GM21786 (cell line): ENCODE data around the gene NAA10.

ENCODE experiments used
- ATAC-seq: cut with Tn5 transposase; IDR thresholded peaks from one replicate; pipeline ENCODE4 v1.9.1; 2021; ENCODE audit not compliant: unreplicated experiment

Gene NAA10

GRCh38 chrX:153934762-153935325 is at the start of gene NAA10:
TSS of gene NAA10 (minus strand) at chrX:153935037. CDS start at chrX:153934904, 133 bp downstream.
- ATAC-seq: peak; percentile 89

- ATAC-seq: no peak
Measured at GRCh38 chrX:153983321-153983801, 48.5 kb upstream of the NAA10 start.

GRCh38 chrX:153981771-153982533 is 47.1 kb upstream of the NAA10 start:
- ATAC-seq: no peak

GRCh38 chrX:153981231-153981630 is 46.4 kb upstream of the NAA10 start:
- no peak for ATAC-seq

- ATAC-seq: peak; percentile 45
Measured at GRCh38 chrX:153980394-153980793, 45.6 kb upstream of the NAA10 start.

GRCh38 chrX:153974726-153975286 is 40.0 kb upstream of the NAA10 start:
- no peak for ATAC-seq

- no peak for ATAC-seq
Measured at GRCh38 chrX:153974003-153974725, 39.3 kb upstream of the NAA10 start.

- ATAC-seq: no peak
Measured at GRCh38 chrX:153973127-153974002, 38.5 kb upstream of the NAA10 start.

GRCh38 chrX:153972368-153973126 is 37.7 kb upstream of the NAA10 start, which contains the start of gene TMEM187:
TSS of gene TMEM187 (plus strand) at chrX:153972754. CDS start at chrX:153982063, 9,309 bp downstream.
- ATAC-seq: peak; percentile 40

GRCh38 chrX:153971450-153972367 is 36.9 kb upstream of the NAA10 start, which contains the start of gene HCFC1:
TSS of gene HCFC1 (minus strand) at chrX:153971818. CDS start at chrX:153970840, 978 bp downstream.
- peak; percentile 38 for ATAC-seq

- peak; percentile 38 for ATAC-seq
Measured at GRCh38 chrX:153971124-153971449, 36.2 kb upstream of the NAA10 start.

GRCh38 chrX:153970357-153971123 is 35.7 kb upstream of the NAA10 start:
- peak; percentile 6 for ATAC-seq

- ATAC-seq: no peak
Measured at GRCh38 chrX:153969904-153970356, 35.1 kb upstream of the NAA10 start.

GRCh38 chrX:153969125-153969903 is 34.5 kb upstream of the NAA10 start:
- ATAC-seq: no peak

GRCh38 chrX:153968754-153969124 is 33.9 kb upstream of the NAA10 start:
- ATAC-seq: no peak

- ATAC-seq: no peak
Measured at GRCh38 chrX:153968255-153968654, 33.4 kb upstream of the NAA10 start.
